H9 (cell line): ENCODE results near the gene MDFI. TPM values are rescaled to one million over a fixed set of nuclear protein-coding genes. Genes with fewer than 3 reads are reported as not detected.

Experiments used
- DNase-seq: peaks from one replicate; pipeline ENCODE4 v3.0.0-alpha.2; 2017
- H2AFZ ChIP-seq: one replicate; pipeline ENCODE4 v1.6.1; 2013; ENCODE audit warnings: mild to moderate bottlenecking, low read length, control low read depth, moderate library complexity
- H2AK5ac ChIP-seq: 2 replicates; pipeline ENCODE4 v1.6.1; 2013; ENCODE audit warnings: low read length, control low read depth, mixed read lengths; ENCODE audit not compliant: insufficient read length
- H2BK120ac ChIP-seq: one replicate; pipeline ENCODE4 v1.6.1; 2013; ENCODE audit warnings: low read depth, mild to moderate bottlenecking, low read length, control low read depth, inconsistent platforms; ENCODE audit not compliant: poor library complexity, severe bottlenecking
- H2BK12ac ChIP-seq: 2 replicates; pipeline ENCODE4 v1.6.1; 2013; ENCODE audit warnings: low read length, control low read depth, mixed read lengths, low read depth; ENCODE audit not compliant: insufficient read length
- H2BK15ac ChIP-seq: 2 replicates; pipeline ENCODE4 v1.6.1; 2013; ENCODE audit warnings: low read depth, low read length, control low read depth
- H2BK20ac ChIP-seq: one replicate; pipeline ENCODE4 v1.6.1; 2013; ENCODE audit warnings: low read depth, mild to moderate bottlenecking, low read length, control low read depth, inconsistent platforms; ENCODE audit not compliant: poor library complexity, severe bottlenecking
- H2BK5ac ChIP-seq: 2 replicates; pipeline ENCODE4 v1.6.1; 2013; ENCODE audit warnings: low read length, control low read depth, mixed read lengths; ENCODE audit not compliant: insufficient read length
- H3K14ac ChIP-seq: 2 replicates; pipeline ENCODE4 v1.6.1; 2013; ENCODE audit warnings: low read length, control low read depth; ENCODE audit not compliant: insufficient read depth
- H3K18ac ChIP-seq: 2 replicates; pipeline ENCODE4 v1.6.1; 2013; ENCODE audit warnings: low read depth, mild to moderate bottlenecking, mixed read lengths, low read length, control low read depth; ENCODE audit not compliant: insufficient read length
- H3K23ac ChIP-seq: 2 replicates; pipeline ENCODE4 v1.6.1; 2013; ENCODE audit warnings: low read length, control low read depth, mixed read lengths, low read depth; ENCODE audit not compliant: insufficient read length
- H3K23me2 ChIP-seq: 2 replicates; pipeline ENCODE4 v1.6.1; 2013; ENCODE audit warnings: low read depth, mild to moderate bottlenecking, mixed read lengths, low read length, control low read depth; ENCODE audit not compliant: insufficient read length, poor library complexity, severe bottlenecking
- H3K27ac ChIP-seq: 2 replicates; pipeline ENCODE4 v1.5.1; 2013; ENCODE audit warnings: low read length, control low read depth, mixed read lengths, low read depth; ENCODE audit not compliant: insufficient read length
- H3K27me3 ChIP-seq: 2 replicates; pipeline ENCODE4 v1.6.1; 2013; ENCODE audit warnings: low read length, control low read depth, inconsistent platforms; ENCODE audit not compliant: insufficient read depth
- H3K4ac ChIP-seq: 2 replicates; pipeline ENCODE4 v1.6.1; 2013; ENCODE audit warnings: low read depth, mild to moderate bottlenecking, control low read depth, inconsistent platforms, low read length, moderate library complexity
- H3K4me1 ChIP-seq: 2 replicates; pipeline ENCODE4 v1.6.1; 2013; ENCODE audit warnings: low read length, control low read depth, inconsistent platforms; ENCODE audit not compliant: insufficient read depth
- H3K4me2 ChIP-seq: 2 replicates; pipeline ENCODE4 v1.6.1; 2013; ENCODE audit warnings: low read length, control low read depth, mixed read lengths; ENCODE audit not compliant: insufficient read length, insufficient read depth
- H3K56ac ChIP-seq: 2 replicates; pipeline ENCODE4 v1.6.1; 2013; ENCODE audit warnings: low read depth, mild to moderate bottlenecking, mixed read lengths, low read length, control low read depth; ENCODE audit not compliant: insufficient read length
- H3K79me1 ChIP-seq: 2 replicates; pipeline ENCODE4 v1.6.1; 2013; ENCODE audit warnings: low read depth, mild to moderate bottlenecking, moderate library complexity, low read length, control low read depth, inconsistent platforms; ENCODE audit not compliant: insufficient read depth, poor library complexity, severe bottlenecking
- H3K79me2 ChIP-seq: 2 replicates; pipeline ENCODE4 v1.6.1; 2013; ENCODE audit warnings: low read length, control low read depth, inconsistent platforms; ENCODE audit not compliant: insufficient read depth
- H3K9ac ChIP-seq: 2 replicates; pipeline ENCODE4 v1.6.1; 2013; ENCODE audit warnings: low read length, control low read depth, mixed read lengths; ENCODE audit not compliant: insufficient read length; ENCODE audit errors: extremely low read depth
- H3K9me3 ChIP-seq: one replicate; pipeline ENCODE4 v1.6.1; 2013; ENCODE audit warnings: low read depth, low read length, inconsistent platforms; ENCODE audit not compliant: control insufficient read depth
- H3T11ph ChIP-seq: one replicate; pipeline ENCODE4 v1.6.1; 2013; ENCODE audit warnings: mild to moderate bottlenecking, low read length, control low read depth, inconsistent platforms
- H4K20me1 ChIP-seq: one replicate; pipeline ENCODE4 v1.6.1; 2013; ENCODE audit not compliant: control insufficient read depth, insufficient read length, insufficient read depth
- H4K5ac ChIP-seq: 2 replicates; pipeline ENCODE4 v1.6.1; 2013; ENCODE audit warnings: low read depth, mild to moderate bottlenecking, mixed read lengths, low read length, control low read depth; ENCODE audit not compliant: insufficient read length
- H4K8ac ChIP-seq: replicated peaks from 2 replicates; pipeline ENCODE4 v1.6.1; 2013; ENCODE audit warnings: low read length, control low read depth, mixed read lengths, low read depth; ENCODE audit not compliant: insufficient read length
- H4K91ac ChIP-seq: 2 replicates; pipeline ENCODE4 v1.6.1; 2013; ENCODE audit warnings: low read depth, mild to moderate bottlenecking, moderate library complexity, mixed read lengths, low read length, control low read depth; ENCODE audit not compliant: insufficient read length
- H3K27ac Mint-ChIP-seq, 3 experiments: 2 replicates in 2 of 3; 3 replicates in 1 of 3; pipeline ENCODE4 v1.8.0; 2020 to 2021; ENCODE audit warnings: mixed read lengths in 3 of 3, mild to moderate bottlenecking in 1 of 3, moderate library complexity in 1 of 3
- H3K27me3 Mint-ChIP-seq: 2 replicates; pipeline ENCODE4 v1.8.0; 2021; ENCODE audit warnings: low read depth, mild to moderate bottlenecking, moderate library complexity, mixed read lengths
- H3K36me3 Mint-ChIP-seq, 3 experiments: 2 replicates in 2 of 3; 3 replicates in 1 of 3; pipeline ENCODE4 v1.8.0; 2020 to 2021; ENCODE audit warnings: low read depth in 3 of 3, mixed read lengths in 3 of 3; ENCODE audit not compliant: insufficient read depth in 1 of 3
- H3K4me1 Mint-ChIP-seq, 2 experiments: 2 replicates each; pipeline ENCODE4 v1.8.0; 2020; ENCODE audit warnings: mixed read lengths in 2 of 2
- H3K4me3 Mint-ChIP-seq, 2 experiments: 2 replicates in 1 of 2; 3 replicates in 1 of 2; pipeline ENCODE4 v1.8.0; 2020 to 2021; ENCODE audit warnings: mild to moderate bottlenecking in 2 of 2, mixed read lengths in 2 of 2, moderate library complexity in 1 of 2
- H3K9me3 Mint-ChIP-seq, 2 experiments: 2 replicates in 1 of 2; 3 replicates in 1 of 2; pipeline ENCODE4 v1.8.0; 2020; ENCODE audit warnings: mild to moderate bottlenecking in 2 of 2, mixed read lengths in 2 of 2, moderate library complexity in 1 of 2
- WGBS: extraction: QIAGEN DNeasy Blood & Tissue Kit; methylation state at CpG from one replicate; pipeline ENCODE4 v1.1.7; 2013; ENCODE audit warnings: missing lambda C conversion rate, low lambda C conversion rate, mixed read lengths; ENCODE audit not compliant: insufficient read length; ENCODE audit errors: extremely low coverage; 5-methylcytosine and 5-hydroxymethylcytosine counted together
- total RNA-seq: library from RNA; stranded (reverse); gene quantifications from 2 replicates; pipeline ENCODE4 v1.2.1, GENCODE V29; 2021
- TF ChIP-seq, protein P1 (sequence below): fragments of 200-600 bp; sonication (generic); conservative IDR thresholded peaks from 3 replicates; pipeline ENCODE4 v1.8.0; 2021; ENCODE audit warnings: antibody characterized with exemption, mild to moderate bottlenecking

The MDFI gene
- total RNA-seq, 1 experiment from 2014 or later = 45.0 TPM

DNA sequence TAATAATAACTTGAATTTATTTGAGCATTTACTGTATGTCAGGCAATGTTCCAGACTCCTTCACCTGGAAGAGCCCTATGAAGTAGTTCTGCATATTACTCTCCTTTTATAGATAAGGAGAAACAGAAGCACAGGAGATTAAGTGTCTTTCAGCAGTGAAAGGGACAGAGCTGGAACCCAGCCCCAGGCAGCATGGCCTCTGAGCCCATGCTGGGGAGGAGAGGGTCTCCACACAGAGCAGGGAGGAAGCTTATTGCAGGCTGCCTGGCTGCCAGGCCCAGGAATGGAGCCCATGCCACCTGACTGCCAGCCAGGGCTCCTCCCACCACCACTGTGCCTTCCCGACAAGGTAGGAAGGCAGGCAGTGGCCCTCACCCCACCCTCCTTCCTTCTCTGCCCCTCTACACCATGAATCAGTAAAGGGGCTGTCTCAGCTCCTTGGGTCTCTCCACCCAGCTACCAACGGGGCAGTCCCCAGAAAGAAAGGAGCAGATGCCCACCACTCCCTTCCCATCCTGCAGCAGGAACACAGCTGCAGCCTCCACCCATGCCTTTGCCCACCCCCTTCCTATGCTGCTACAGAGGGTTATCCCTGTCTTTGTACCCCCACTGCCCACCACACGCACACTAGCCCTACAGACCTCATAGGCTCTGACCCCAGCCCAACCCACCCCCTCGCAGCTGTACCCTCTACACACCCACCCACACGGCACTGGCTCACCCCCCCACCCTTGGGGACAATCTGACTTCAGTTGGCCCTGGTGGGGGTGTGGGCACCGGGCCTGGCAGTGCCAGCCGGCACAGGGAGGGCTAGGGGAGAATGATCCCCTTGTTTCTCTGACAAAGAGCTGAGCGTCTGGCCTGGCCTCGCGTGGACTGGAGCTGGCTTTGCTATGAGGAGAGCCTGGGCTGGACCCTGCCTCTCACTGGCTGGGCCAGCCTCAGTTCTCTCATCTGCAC lies 55.3 kb downstream of the MDFI start:
- Mint-ChIP-seq H3K4me1 (peaks cover 13 to 16% of the 10 kb centered on the region in 2 experiments; a peak in 3 of 4 replicates), H3K27me3 (peaks cover 11% of the 10 kb centered on the region), H3K9me3 (no peaks in the 10 kb centered on the region; a peak in 1 of 5 replicates), H3K36me3 (no peaks in the 10 kb centered on the region; a peak in 2 of 7 replicates), H3K4me3 (no peak overlapping the region), H3K27ac (peak overlapping the region in 1 of 3 experiments; percentile 83; a peak in 1 of 7 replicates)
- no peak overlapping the region for H2BK5ac ChIP-seq
- H4K5ac ChIP-seq = no peak overlapping the region
- H3K79me1 ChIP-seq = no peaks in the 10 kb centered on the region
- H3K79me2 ChIP-seq = no peaks in the 10 kb centered on the region
- no peak overlapping the region for H2AK5ac ChIP-seq
- no peak overlapping the region for H3K4me2 ChIP-seq
- no peak overlapping the region for H3K4ac ChIP-seq
- no peak overlapping the region for H3K56ac ChIP-seq
- H4K8ac ChIP-seq = no peak overlapping the region
- H4K20me1 ChIP-seq = peaks cover 4% of the 10 kb centered on the region
- H3K4me1 ChIP-seq = no peaks in the 10 kb centered on the region
- no CpG with 5 or more reads among the region's 10 CpGs for WGBS
- H4K91ac ChIP-seq = no peak overlapping the region
- no peaks in the 10 kb centered on the region for H3K23me2 ChIP-seq
- H3T11ph ChIP-seq = no peak overlapping the region
- no peak overlapping the region for H2BK15ac ChIP-seq
- DNase-seq = no peak
- H2BK120ac ChIP-seq = no peak overlapping the region
- TF ChIP-seq, protein P1, sequence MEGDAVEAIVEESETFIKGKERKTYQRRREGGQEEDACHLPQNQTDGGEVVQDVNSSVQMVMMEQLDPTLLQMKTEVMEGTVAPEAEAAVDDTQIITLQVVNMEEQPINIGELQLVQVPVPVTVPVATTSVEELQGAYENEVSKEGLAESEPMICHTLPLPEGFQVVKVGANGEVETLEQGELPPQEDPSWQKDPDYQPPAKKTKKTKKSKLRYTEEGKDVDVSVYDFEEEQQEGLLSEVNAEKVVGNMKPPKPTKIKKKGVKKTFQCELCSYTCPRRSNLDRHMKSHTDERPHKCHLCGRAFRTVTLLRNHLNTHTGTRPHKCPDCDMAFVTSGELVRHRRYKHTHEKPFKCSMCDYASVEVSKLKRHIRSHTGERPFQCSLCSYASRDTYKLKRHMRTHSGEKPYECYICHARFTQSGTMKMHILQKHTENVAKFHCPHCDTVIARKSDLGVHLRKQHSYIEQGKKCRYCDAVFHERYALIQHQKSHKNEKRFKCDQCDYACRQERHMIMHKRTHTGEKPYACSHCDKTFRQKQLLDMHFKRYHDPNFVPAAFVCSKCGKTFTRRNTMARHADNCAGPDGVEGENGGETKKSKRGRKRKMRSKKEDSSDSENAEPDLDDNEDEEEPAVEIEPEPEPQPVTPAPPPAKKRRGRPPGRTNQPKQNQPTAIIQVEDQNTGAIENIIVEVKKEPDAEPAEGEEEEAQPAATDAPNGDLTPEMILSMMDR = no peak
- no peak overlapping the region for H3K27ac ChIP-seq
- no peak overlapping the region for H3K9ac ChIP-seq
- H3K9me3 ChIP-seq = no peaks in the 10 kb centered on the region
- no peak overlapping the region for H2BK20ac ChIP-seq
- H3K27me3 ChIP-seq = no peaks in the 10 kb centered on the region
- no peak overlapping the region for H3K23ac ChIP-seq
- H3K18ac ChIP-seq = no peak overlapping the region
- no peak overlapping the region for H2BK12ac ChIP-seq
- H2AFZ ChIP-seq = no peak overlapping the region
- no peak overlapping the region for H3K14ac ChIP-seq
